Ecto neural progenitor cell (in vitro differentiated cells): ENCODE measurements around the gene DLGAP1.
A peak's percentile ranks its signal among the peaks of the same experiment; 100 is the strongest.

Experiments
- DNase-seq: peaks from one replicate; pipeline ENCODE4 v3.0.0-alpha.2; 2018; ENCODE audit warnings: low spot score

Gene DLGAP1

DNA sequence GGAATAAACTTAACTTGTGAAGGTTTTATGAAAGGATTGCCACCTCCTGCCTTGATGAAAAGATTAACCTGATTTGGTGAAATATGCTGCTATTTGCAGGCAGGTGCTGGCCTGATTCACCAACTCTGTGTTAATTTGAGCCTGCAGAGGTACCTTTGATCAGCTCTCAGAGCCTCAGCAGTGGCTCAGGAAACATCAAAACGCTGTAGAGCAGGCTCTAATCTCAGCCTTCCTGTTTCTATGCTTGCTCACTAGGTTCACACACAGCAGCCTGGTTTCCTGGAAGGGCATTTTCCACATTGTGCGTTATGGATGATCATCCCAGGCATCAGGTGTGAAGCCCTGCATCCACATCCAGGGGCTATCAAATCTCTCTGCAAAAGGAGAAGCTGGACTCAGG, 988.2 kb downstream of the DLGAP1 start:
- no peak for DNase-seq

DNA sequence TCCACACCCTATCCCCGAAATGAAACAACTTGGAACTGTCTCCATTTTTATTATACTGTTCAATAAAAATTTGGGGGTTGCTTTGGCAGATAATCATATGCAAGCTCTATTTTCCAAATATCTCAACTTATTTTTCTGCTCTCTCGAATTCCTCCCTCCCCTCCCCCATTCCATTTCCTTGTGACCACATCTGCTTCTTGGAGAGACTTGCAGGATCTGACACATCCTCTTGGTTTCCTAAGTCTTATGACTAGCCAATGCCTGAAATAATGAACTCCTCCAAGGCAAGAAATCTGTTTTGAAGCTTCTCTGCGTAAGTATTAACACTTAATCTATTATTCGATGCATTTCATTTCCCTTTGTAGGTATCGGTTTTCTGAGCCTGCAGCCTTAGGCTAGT, 989.1 kb downstream of the DLGAP1 start:
- no peak for DNase-seq

DNA sequence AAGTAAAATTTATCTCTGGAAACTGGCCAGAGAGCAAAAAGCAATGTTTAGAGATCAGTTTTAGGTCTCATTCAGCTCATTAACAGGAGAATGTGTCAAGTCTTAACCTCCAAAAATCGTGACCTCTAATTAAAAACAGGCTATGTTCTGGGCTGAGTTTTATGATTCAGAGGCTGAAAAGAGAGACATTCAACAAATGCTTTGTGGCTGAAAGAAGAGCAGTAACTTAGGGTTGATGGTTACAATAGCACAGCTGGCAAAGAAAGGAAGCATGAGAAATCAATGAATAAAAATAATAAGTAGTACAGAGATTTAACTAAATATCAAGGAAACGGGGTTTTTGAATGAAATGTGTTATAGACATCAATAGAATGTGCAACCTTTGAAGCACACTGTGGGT, 992.1 kb downstream of the DLGAP1 start:
- no peak for DNase-seq

DNA sequence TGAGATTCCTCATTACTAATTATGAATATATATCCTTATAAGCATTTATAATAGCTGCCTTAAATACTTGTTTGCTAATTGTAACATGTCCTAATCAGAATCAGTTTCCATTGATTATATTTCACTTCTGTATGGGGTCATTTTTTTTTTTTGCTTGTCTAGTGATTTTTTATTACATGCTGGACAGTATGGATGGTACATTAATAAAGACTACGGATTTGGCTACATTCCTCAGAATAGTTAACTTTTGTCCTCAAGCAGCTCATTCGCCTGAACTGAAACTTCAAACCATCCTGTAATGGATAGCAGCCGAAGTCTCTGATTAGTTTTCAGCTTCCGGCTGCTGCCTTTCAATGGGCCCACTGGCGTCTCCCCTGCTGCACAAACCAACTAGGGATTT, 993.4 kb downstream of the DLGAP1 start:
- DNase-seq, result no peak

DNA sequence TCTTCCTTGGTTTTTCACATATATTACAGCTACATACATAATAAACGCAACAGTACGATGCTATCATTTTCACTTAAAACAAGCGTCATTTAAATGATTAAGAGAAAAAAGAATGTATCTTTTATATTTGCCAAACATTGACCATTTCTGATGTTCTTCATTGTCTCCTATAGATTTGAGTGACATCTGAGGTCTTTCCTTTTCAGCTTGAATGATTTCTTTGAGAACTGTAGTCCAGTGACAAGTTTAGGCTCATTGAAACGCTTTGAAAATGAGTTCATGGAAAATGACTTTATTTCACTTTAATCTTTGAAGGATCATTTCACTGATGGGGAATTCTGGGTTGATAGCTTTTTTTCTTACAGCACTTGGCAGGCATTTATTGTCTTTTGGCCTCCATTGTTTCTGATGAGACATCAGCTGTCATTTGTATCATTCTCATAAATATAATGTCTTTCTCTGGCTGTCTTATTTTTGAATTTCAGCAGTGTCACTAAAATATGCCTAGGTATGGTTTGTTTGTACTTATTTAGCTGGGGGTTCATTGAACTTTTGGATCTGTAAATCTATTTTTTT, 994.2 kb downstream of the DLGAP1 start:
- no peak for DNase-seq

DNA sequence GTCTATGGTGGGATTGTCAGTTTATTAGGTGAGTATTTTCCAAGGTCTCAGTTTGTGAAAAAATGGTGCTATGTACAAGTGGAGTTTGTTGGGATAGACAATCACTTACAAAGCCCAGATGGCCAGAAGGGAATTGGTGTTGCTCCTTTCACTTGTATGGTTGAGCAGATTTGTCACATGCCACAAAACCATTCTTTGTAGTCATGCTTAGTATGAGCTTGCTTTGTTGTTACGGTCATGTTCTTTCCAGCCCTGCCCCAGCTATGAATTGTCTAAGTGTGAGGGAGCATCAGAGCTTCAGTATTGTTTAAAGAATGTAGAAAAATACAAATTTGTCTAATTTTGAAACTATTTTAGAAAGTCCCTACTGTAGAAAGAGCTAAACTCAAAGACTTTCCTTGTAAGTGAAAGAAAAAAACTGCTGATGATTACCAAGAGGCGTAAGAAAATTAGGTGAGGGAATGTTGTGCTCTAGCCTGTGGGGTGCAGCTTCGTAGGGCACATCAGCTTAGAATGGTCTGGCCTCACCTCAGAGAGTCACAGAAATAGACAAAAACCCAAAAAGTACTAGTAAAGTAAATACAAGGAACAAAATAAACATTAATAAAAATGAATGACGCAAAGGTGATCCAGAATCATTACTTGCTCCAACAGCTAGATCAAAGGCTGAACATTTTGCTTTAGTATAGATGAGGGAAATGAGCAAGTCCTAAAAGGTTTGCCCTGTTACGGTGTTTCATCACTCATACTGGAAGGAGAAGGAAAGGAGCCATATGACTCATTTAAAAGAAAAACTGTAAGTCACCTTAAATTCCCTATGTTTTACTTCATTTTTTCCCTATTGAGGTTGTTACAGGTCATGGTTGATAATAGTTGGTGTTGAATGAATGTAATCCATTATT, 995.9 kb downstream of the DLGAP1 start:
- no peak for DNase-seq

DNA sequence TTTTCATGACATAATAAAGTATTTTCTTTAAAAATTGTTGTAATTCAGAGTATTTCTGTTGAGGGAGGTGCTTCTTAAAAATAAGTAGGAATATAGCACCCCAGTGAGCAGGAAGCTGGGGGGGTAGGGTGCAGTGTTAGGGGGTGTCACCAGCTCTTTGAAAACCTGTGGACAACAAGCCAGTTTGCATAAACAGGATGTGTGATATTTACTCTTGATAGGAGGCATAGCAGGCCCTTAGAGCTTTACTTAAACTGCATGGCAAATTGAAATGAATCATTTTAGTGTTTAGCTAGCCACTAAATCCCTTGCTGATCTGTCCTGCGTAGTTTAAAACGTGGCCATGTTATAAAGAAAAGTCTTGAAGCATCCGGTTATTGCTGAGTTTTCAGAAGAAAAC, 996.7 kb downstream of the DLGAP1 start:
- DNase-seq, result no peak

DNA sequence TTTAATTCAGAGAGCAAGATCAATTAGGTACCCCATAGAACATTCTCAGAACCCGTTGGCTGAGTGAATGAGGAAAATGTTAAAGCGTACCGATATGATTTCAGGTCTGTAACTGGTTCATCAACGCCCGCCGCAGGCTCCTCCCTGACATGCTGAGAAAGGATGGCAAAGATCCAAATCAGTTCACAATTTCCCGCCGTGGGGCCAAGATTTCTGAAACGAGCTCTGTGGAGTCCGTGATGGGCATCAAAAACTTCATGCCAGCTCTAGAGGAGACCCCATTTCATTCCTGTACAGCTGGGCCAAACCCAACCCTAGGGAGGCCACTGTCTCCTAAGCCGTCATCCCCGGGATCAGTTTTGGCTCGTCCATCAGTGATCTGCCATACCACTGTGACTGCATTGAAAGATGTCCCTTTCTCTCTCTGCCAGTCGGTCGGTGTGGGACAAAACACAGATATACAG, 997.8 kb downstream of the DLGAP1 start:
- peak; percentile 27 for DNase-seq

DNA sequence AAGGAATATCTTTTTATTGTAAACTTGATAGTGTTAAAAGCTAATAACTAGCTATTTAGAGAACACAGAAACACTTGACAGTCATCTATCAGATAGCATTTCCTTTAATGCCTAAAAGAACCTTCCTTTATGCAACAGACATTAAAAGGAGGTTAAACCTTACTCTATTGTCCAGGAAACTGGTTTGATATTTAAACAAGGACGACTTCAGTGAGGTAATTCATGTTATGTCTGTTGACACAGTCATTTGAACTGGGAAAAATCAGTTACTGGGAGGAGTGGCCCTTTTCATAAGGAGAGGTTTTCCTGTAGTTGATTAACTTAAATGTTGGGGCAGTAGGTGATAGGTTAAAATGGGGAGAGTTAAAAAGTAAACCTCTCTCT, 998.4 kb downstream of the DLGAP1 start:
- DNase-seq, result no peak

DNA sequence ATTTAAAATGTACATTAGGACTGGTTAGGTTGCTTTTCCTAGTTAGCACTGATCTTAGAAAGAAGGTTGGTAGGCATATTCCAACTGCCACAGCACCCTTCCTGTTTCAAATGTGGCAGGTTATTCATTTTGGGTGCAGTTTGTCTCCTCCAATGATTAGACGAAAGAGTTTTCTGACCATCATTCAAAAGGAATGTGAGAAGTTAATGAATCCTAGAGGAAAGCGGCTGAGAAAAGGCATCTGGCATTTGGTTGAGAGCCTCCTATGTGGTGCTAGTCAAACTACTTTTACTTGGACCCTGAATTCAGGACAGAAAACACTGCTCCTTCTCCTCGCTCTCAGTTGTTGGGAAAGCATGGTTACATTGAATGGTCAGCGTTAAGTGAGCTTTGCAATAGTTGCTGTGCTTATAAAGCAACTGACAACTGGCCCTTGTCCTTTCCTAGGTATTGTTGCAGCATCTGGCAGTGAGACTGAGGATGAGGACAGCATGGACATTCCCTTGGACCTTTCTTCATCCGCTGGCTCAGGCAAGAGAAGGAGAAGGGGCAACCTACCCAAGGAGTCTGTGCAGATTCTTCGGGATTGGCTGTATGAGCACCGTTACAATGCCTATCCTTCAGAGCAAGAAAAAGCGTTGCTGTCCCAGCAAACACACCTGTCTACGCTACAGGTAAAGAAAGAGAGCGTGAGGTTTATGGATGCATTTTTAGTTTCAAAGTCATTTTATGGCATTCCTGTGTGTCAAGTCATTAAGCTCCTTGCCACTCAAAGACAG, 999.0 kb downstream of the DLGAP1 start:
- no peak for DNase-seq

DNA sequence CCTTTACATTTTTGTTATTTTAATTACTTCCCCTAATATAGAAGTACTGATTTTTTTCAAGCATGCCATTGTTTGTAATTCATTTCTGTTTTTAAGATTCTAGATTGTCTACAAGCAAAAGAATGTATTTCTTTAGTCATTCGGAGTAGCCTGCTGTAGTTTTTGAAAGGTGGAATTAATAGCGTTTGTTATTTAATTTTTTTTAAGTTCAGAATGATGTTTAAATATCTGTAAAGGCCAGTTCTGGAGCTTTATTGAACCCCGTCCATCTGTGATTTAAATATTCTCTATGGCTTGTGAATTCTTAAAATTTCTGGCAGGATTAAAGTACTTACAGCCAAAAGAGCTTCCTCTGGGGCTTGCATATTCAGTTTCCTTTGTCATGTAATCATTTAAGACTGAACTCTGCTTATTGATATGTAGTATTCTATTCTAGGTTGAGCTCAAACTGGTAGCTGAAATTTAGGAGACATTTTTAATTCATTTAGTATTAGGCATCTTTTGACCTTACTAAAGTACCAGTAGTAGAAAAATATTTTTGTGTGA, 999.9 kb downstream of the DLGAP1 start:
- no peak for DNase-seq

DNA sequence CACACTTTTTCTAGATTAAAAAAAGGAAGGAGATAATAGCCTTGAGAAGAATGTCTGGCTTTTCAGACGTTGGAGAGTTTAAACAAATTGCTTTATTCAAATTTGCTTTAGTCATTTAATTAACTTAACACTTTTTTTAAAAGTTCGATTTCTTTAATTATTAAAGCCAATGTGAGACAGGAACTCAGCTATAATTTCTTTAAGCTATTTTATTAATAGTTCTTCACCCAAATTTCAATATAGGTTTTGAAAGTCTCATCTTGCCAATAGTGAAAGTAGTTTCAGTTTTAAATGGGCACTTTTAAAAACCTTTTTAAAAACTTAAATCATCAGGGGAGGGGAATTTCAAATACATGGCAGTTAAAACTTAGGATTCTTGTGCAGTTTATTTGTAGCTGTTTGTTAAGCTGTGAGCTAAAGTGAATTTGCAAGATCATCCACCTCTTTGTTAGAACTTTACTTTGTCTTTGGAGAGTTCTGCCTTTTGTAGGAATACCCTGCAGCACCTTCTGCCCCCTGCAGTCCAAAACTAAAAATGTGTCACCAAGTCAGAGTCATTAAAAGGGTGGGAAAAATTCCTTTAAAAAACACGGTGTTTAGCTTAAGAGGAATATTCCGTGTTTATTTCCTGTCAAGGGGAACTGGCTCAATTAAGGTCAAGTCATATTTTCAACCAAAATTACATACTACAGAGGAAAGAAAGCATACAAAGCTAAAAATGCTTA, 1000.6 kb downstream of the DLGAP1 start:
- no peak for DNase-seq

DNA sequence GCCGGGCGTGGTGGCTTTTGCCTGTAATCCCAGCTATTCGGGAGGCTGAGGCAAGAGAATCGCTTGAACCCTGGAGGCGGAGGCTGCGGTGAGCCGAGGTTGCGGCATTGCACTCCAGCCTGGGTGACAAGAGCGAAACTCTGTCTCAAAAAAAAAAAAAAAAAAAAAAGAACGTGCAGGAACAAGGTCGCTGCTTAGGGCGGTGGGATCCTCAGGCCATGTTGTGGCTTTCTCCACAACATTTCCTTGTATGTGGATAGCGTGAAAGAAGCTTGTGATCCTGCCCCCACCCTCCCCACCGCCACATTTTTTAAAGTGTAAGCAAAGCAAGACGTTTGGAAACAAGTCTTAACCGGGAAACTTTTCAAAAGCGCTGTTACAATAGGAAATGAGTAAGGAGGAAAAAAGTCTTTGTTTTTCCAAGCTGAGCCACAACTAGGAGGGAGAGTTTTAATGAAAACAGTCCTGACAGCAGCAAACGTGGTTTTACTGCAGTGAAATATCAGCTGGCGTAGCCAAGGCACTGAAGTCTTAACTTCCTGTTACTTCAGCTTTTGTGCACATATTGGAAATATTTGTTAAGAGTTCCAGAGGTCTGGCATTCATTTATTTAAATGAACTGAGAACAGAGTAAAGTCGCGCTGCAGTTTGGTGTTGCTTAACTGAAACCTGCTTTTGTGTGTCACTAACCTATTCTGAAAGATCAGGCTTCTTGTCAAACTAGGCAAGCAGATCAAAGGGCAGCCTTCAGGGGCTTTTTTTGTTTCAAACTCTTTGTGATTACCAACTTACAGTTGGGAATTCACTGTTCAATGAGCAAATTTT, 1001.4 kb downstream of the DLGAP1 start:
- DNase-seq, result peak; percentile 55

DNA sequence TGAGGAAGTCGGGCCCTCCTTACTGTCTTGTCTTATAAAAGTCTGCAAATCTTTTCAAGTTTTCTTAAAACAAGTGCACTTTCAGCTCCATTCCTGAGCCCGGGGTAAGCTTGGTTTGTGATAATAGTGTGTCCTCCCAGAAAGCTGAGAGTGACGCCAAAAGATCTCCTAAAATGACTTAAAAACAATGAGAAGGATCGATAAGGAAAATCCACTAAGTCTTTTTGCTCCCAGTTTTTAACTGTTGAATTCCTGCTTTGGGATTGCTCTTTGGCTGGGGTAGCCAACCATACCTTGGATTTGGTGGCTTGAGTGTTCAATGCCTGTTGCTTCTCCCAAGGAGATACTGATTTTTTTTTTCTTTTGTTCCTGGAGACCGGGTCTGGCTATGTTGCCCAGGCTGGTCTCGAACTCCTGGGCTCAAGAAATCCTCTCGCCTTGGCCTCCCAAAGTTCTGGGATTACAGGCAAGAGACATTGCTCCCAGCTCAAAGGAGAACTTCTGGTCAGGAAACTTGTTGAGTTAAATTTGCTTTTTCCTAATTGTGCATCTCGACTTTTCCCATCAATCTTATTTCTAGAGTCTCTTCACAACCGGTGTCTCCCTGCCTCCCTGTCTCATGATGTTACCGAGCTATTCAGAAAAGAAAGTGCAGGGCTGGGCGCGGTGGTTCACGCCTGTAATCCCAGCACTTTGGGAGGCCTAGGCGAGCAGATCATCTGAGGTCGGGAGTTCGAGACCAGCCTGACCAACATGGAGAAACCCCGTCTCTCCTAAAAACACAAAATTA, 1002.2 kb downstream of the DLGAP1 start:
- no peak for DNase-seq

DNA sequence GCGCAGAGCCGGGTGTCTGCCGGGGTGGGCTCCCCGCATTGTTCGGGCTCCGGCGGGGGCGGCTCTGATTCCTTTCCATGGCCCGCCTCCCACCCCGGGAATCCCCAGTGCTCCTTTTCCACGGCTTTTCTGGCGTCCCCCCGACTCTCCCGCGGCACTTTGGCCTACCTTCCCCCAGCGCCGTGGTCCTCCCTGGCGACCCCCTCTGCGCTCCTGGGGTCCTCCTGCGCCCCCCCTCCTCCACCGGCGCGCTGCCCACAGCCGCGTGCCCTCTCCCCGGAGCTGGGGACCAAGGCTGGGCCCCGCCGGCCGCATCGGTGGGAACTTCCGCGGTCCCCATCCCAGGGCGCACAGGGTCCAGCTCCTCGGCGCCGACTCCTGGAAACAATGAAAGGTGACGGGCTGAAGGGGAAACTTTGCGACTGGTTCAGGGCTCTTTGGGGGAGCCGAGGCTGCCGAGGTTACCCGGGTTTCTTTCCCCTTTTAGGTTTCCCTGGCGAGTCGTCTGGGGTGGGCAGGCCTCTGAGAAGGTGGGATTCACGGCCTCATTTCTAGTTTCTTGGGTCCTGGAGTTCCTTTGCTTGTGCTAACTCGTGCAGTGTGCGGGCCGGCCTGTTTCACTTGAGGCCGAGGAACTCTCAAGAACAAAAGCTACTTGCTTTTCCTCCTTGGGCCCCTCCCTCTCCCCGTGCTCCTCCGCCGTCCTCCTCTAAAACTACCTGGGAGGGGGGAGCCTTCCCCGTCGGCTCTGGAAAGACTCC, 1002.9 kb downstream of the DLGAP1 start:
- DNase-seq, result peak; percentile 67

DNA sequence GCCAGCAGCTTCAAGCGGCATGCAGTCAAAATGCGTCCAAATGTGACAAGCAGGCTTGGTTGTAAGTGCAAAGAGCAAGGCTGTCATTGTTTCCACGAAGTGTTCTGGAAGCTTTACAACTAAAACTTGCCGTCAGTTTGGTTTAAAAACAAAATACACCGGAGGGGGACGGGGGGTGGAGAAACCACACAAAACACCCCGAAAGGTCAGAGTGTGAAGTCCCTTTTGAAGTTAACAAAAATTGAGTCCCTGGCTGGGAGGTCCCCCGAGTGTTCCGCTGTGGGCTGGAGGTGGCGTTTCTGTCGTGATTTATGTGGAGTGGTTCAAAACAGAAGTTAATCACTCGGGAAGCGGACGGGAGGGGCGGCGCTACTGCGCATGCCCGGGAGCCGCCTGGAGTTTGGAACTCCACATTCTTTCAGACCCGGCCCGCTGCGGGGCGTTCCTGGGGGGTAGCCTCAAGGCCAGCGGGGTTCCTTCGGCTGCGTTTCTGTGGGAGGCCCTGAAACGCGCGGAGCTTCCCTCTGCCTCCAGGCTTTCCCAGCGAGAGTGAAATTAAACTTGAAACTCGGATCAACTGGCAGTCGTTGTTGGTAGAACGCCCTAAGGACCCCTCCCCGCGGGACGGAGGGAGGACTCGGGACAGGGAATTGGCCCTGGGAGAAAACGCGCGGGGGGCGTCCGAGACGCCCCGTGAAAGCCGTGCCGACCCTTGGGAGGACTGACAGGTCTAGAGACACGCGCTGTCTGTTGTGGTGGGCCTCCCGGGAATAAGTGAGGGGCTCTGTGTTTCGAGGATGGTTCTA, 1003.7 kb downstream of the DLGAP1 start:
- peak; percentile 93 for DNase-seq

DNA sequence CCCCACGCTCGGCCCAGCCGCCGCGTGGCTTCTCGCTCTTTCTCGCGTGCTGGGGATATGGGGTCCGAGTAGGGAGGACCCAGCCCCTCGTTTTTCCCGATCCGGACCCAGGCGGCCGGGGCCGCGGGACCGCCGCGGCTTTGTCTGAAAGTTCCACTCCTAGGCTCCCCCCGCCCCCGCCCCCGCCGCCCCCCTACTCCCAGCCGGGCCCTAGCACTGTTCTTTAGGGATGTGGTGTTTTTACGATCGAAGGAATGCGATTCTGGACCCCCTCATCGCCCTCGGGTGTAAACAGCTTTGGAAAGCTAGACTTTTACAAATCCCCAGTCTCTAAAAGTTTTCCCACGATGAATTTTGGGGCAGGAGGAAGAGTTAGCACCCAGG, 1004.3 kb downstream of the DLGAP1 start:
- DNase-seq, result no peak

DNA sequence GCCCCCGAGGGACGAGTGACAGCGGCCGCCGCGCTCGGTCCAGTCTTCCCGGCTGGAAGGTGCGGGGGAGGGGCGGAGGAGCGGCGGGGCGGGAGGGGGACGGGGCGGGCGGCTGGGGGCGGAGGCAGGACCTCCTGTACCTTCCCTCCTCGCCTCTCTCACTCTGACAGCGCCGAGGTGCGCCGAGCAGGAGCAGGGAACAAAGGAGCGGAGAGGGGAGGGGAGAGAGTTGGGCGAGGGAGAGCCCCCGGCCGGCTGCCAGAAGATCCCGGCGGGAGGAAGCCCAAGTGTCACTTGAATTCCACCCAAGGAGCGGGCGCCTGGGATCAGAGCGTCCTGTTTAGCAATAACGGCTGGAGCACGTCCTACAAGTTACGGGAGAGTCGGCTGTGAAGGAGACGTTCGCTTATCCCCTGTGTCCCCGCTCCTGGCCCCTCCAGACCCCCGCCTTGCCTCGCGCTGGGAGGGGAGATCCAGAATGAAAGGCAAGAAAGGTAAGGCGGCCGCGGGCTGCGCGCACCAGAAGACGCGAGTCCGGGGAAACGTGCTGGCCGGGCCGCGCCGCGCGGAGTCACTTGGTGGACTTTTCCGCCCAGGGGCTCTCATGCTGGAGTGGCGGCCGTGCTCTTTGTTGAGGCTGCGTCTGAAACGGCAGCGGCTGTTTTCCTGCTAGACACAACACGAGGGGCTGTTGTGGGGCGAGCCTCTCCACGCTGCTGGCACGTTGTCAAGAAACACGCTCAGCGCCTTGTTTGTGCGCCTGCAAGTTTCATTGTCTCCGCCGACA, 1004.9 kb downstream of the DLGAP1 start, which contains the start of gene TGIF1:
Gene TGIF1, plus strand, starts transcription at position 161 of the 787 bp plus-strand sequence. Its CDS starts 318 bp downstream, at position 479.
- DNase-seq, result peak; percentile 88
